Retina (tissue), 1 donor: ENCODE results near the gene ATG4A.

Source experiments
- DNase-seq: peaks from one replicate; pipeline ENCODE4 v3.0.0-alpha.2; 2016

The ATG4A gene

DNA sequence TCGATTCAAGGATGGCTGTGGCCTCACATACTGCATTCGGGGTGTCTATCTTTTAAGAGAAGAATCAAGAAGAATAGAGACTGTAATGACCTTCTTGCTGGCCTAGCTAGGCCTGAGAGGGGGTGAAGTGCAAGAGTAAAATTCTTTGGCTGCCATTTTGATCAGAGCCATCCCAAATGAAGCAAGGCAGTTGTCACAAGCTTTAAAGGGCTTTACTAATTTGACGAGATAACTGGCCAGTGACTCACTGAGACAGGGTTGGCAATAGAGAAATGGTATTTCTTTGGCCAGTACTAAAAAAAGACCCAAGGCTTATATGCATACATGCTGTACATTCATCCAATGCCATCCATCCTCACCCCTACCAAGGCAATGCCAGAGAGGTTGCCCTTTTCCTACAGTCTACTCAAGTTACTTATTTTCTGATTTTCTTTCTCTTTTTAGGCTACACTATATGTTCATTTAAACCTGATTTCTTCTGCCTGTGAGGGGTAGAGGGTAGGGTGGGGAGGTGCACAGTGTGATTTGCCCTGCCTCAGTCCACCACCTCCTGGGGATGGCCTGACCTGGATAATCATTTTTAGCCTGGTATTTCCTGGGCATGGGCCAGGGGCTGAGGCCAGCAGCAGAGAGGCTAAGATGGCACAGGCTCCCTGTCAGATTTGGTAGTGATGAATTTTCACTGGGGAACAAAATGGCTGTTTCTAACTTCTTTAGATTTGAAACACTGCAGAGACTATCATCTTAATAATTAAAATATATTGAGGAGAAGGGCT is 32.2 kb downstream of the ATG4A start:
- no peak for DNase-seq

DNA sequence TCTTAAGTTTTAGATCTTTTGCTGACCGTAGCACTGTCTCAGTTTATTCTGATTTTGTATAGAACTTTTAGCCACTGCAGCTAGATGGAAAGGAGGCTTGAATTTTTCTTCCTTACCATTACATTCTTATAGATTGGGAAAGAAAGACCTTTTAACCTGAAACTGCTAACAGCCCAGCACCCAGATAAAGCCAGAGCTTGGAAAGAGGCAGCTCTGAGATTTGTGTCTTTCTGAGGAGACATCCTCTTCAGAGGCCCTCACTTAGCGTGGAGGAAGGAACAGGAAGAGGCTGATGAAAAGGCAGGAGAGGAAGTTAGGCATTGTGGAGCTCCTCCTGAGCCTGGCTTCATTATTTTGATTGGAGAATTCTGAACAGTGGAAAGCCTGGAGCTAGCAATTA is 35.1 kb downstream of the ATG4A start:
- DNase-seq: no peak

DNA sequence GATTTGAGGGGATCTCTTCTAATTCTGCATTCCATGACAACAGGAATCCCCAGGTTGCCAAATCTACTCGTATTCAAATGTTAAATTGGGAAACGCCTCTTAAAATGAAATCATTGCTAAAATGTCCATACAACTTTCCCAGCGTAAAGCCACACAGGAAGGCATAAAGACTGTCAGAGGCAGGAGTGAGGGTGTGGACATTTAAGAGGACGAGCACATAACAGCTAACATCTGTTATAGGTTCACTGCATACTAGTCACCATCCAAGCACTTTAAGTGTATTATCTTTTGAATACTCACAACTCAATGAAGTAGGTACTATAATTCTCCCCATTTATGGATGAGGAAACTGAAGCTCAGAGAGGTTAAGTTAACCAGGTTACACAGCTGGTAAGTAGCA is 35.6 kb downstream of the ATG4A start:
- DNase-seq: no peak

DNA sequence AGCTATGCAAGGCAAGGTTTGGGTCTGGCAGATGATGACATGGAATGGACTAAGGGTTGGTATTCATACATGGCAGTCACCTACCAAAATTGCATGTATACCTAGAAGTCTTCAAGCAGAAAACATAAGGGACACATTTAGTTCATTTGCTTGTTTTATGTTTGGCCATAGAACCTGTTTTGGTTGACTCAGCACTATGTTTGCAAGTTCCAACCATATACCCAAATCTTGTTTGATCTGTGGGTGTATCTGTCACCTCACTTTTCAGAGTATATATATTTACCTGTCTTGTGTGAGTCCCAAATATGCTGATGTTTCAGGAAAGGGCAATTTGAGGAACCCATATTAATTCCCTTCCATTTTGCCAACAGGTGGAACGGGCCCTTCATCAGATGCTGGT is 39.3 kb downstream of the ATG4A start:
- DNase-seq: no peak

DNA sequence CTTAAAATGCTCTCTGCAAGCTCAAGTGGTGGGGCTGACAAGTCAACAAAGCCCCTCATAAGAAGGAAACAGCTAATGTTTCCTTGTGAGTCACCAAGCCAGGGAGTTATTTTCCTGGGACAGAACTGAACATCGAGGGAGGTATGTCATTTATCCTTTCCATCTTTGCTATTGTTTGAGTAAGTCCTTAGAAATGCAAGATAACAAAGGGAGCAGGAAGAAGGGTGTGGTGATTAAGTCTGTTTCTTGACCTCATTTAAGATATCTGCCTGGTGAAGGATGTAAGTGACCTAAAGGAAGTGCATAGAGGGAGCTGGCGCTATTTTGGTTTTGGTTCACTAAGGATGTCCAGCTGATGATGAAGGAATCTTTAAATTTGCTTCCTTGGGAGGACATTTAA is 39.9 kb downstream of the ATG4A start:
- no peak for DNase-seq

DNA sequence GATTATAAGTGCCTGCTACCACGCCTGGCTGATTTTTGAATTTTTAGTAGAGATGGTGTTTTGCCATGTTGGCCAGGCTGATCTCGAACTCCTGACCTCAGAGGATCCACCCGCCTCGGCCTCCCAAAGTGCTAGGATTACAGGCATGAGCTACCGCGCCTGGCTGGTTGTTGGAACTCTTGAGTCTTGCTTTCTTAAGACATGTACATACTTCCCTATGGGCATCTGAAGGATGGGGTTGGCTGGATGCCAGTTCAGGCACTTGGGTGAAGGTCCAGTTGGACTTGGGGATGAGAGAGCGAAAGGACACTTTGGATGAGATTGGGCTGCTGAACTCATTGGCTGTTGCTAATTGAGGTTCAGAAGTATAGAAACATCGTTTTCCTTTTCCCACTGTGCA is 40.5 kb downstream of the ATG4A start:
- DNase-seq: no peak

DNA sequence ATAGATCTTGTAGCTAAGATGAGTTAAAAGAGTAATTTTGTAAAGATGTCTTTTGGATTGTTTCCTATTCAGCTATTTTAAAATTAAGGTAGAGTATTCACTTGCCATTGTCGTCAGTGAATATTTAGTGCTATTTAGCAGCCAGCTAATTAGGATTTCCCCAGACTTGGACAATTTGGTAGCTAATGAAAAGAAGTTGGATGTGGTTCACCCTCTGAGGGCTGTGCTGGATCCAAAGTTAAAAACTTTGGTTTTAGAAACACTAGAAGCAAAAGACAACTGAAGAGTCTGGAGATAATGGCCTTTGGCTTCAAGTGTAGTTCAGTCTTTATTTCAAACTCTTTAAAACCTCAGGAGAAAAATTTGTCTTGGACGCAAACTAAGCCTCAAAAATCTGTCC is 41.3 kb downstream of the ATG4A start:
- no peak for DNase-seq

DNA sequence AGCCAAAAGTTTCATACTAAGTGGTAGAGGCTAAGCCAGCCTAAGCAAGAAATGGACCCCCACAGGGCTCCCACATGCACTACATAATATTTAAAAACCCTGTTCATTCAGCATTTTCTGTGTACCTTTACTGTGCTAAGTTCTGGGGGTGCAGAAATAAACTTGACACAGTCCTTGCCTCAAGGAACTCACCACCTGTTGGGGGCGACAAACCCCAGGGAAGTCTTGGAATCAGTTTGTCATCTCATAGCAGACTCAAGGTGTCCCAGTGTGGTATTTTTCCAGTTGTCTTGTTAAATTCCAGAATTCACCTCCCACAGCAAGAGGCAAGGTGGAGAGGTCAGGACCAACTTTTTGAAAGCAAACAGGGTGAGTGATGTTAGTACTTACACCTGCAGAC is 43.1 kb downstream of the ATG4A start:
- no peak for DNase-seq

DNA sequence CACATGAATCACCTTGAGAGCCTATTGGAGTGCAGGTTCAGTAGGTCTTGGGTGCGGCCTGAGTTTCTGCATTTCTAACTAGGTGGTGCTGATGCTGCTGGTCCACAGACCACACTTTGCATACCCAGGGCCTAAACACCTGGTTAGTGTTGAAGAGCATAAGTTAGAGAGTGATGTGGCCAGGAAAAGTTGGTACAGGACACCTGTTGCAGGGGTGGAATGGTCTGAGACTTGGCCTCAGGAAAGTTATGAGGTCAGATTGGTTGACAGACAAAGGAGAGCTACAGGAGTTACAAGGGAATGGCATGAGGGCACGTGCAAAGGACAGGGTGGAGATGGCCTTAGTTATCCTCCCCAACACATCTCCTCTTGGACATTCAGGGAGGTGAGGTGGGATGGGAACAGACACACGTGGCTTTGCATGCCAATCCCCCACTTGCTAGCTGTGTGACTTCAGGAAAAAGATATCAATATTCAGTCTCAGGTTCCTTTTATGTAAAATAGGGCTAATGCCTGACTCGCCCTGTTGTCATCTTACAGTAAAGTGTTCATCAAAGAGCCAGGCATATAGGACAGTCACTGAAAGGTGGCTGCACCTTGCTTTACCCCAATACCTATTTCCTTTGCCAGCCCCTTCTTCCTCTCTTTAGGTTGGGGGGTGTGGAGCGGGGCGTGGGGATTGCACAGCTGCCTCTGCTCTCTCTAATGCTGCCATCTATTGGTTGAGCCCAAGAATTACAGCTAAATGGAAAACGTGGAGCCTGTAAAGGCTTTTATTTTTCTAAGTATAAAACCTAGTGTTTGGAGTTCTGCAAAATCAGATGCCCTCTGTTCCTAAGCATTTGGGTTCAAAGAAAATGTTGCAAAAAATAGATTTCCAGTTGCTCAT is 47.5 kb downstream of the ATG4A start:
- DNase-seq: no peak

DNA sequence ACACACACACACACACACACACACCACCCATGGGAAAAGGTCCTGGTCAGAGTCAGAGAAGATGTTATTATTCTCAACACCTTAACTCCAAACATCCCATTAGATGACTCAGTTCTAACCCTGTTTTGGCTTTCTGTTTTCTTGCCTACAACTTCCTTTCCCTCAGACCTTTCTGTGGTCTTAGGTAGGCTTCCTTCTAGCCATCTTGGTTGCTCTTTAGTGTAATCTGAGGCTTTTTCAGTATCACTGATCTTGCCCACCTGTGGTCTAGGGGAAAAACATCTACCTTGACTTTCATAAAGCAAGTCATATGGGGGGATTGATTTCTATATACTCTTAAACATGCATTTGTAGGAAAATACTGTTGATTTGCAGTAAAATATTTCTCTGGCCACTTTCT is 56.9 kb downstream of the ATG4A start:
- DNase-seq: no peak

DNA sequence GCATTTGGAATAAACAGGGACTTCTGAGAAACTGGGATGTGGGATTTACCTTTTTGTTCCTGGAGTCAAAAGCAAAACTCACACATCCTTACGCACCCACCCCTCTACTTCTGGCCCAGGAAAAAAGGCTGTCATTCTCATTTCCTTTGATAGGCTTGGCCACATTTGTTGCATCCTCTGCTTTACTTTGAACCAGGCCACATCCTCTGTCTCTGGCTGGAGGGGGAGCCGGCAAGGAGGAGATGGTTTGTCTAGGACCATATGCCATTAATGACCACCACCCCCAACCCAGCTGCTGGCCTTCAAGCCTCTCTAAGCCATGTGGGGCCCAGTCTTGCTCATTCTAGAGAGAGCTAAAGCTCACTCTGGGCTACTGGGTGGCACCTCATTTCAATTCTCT is 64.5 kb downstream of the ATG4A start:
- no peak for DNase-seq

DNA sequence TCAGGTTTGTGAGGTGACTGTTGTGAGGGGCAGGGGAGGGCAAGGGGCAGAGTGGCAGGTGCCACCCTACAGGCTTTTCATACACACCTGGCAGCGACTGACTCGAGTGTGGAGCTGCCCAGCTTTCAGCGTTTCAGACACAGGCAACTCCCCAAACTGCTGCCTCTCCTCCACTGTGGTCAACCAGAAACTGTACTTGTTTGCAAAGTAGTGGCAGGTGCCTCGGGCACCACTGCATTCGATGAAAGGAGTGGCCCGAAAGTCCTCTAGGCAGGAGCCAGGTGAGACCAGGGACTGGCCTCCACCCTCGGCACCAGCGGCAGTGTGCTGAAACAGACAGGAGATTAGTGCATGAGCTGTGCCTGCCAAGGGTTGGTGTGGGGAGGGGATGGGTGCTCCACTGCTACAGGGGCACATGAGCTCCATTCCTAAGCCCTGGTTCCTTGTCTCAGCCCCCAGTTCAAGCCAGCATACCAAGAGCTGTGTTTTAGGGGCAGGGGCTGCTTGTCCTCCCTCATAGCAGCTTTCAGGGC is 65.4 kb downstream of the ATG4A start:
- DNase-seq: no peak

DNA sequence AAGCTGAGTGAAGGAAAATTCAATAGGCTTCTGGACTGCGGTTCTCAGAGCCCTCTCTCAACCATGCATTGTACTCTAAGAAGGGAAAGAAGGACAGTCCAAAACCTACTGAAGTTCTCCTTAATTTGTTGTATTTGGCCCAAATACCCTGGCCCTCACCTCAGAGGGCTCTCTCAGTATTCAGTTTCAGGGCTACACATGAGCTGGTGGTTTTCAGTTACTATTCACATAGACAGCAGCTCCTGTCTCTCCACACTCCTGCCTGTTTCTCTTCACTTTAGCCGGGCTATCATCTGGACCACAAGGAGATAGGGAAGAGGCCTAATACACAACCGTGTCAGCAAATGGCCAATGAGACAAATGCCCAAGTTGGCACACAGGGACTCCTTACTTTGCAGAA is 66.0 kb downstream of the ATG4A start:
- no peak for DNase-seq

DNA sequence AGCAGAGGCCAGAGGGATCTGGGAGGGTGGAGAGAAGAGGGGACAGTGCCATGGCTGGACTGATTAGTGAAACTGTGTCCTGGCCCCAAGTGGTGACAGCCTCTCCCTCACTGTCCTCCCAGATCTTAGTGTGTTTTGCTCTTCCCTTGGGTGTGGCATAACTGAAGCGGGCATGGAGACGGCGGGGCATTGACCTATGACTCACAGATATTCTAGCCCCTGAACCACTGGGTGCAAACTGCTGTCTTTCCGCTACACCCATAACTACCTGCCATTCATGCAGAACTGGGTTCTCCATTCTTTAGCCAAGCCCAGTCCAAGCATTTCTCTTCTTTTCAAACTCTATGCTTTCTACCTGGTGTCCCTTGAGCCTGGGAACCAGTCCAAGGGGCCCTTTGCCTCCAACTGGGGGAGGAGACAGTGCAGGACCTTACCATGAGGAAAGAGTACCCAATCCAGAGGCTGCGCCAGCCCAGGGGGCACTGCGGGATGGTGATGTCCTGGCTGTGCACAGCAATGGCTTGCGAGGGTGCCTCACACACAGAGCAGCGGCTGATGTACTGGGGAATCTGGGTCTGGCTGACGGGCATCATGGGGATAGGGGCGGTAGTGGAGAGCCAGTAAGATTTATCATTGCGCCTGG is 67.6 kb downstream of the ATG4A start:
- no peak for DNase-seq

DNA sequence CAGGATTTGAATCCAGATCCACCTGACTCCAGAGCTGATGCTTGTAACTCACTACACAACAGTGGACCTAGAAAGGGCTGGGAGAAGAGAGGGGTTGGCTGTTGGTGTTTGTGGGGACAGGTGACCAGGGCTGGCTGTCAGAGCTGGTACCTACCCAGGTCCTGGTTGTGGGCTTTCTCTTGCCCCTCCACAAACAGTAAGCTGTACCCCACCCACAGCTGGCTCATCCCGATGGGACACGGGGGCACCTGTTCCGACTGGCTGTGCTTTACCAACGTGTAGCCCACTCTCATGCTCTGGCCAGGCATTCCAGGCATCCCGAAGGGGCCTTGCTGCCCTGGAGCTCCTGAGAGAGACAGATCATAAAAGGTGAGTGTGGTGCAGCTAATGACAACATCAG is 68.7 kb downstream of the ATG4A start:
- DNase-seq: no peak

DNA sequence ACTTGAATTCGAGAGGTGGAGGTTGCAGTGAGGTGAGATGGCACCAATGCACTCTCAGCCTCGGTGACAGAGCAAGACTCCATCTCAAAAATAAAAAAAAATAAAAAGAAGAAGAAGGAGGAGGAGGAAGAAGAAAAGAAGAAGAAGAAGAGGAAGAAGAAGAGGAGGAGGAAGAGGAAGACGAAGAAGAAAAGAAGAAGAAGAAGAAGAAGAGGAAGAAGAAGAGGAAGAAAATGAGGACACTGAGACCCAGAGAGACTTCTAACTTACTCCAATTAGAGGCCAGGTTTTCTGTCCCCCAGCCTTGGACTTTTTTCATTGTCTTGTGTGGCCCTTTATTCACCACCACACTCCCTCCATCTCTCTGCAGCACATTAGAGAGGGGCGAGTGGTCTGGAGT is 70.7 kb downstream of the ATG4A start:
- DNase-seq: no peak

DNA sequence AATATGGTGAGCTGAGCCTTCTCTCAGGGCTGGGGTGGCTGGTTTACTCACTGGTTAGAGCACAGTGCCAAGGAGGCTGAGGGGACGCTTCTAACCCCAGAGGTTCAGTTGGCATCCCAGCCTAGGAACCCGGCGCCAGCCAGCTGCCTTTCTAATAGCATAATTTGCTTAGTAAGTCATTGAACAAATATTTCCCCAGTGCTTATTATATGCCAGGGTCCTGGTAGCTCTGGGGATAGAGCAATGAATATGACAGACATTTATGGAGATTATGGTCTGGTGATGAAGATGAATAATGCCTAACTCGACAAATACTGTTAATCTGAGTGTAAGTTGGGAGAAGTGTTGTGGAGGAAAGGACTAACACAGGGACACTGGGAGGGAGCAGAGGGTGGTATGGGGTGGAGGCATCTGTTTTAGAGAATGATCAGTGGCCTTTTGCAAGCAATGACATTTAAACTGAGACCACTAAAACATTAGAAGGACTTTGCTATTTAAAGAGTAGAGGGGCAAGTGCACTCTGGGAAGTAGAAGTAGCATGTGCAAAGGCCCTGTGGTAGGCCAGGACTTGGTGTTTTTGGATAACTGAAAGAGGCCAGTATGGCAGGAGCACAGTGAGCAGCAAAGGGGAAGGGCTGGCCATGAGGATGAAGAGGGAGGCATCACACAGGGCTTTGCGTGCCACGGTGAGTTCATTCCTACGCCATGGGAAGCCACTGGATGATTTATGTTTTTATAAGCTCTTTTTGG is 71.9 kb downstream of the ATG4A start:
- DNase-seq: no peak

DNA sequence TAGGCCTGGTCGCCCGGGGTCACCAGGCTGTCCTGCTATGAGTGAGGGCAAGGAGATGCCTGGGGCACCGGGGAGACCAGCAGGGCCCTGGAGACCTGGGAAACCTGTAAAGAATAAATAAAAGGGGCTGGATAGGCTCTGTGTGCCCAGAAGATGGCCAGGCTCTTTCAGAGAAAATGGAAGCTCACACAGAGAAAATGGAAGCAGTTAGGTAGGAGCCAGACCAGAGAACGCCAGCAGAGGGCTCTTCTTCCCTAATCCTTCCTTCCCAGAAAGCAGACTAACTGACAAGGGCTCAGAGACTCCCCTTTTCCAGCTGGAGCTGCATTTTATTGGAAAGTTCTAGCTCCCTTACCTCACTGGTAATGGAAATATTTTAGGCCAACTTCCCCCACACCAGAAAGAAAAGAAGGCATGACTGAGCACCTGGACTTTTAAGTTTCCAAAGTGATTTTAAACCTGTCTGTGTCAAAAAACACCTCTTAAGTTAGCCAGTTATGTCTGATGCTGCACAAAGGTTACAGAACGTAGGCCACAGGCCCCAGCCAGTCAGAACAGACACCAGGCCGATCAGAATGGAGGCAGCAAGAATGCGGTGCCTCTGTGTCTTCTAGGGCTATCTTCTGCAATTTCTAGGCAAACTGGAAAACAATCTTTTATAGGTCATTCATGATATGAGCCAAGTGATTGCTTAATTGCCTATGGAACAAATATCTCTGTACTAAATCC is 74.0 kb downstream of the ATG4A start:
- DNase-seq: peak; percentile 33

DNA sequence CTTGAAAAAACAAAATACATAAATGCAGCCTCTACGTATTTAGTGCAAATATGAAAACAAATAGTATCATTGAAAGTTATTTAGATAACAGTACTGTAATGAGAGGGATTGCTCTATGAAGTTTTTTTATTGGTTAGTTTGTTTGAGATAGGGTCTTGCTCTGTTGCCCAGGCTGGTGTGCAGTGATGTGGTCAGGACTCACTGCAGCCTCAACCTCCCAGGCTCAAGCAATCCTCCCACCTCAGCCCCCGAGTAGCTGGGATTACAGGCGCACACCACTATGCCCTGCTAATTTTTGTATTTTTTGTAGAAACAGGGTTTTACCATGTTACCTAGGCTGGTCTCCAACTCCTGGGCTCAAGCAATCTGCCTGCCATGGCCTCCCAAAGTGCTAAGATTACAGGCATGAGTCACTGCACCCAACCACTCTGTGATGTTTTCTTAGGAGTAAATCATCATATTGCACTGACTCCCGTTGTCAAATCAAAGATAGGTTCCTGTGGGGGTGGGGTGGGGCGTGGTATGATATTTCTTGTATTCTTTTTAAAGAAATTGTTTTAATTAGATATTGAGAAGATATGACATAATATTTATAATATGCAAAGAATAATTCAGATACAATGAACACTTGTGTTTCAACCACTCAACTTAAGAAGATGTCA is 75.8 kb downstream of the ATG4A start:
- DNase-seq: no peak

DNA sequence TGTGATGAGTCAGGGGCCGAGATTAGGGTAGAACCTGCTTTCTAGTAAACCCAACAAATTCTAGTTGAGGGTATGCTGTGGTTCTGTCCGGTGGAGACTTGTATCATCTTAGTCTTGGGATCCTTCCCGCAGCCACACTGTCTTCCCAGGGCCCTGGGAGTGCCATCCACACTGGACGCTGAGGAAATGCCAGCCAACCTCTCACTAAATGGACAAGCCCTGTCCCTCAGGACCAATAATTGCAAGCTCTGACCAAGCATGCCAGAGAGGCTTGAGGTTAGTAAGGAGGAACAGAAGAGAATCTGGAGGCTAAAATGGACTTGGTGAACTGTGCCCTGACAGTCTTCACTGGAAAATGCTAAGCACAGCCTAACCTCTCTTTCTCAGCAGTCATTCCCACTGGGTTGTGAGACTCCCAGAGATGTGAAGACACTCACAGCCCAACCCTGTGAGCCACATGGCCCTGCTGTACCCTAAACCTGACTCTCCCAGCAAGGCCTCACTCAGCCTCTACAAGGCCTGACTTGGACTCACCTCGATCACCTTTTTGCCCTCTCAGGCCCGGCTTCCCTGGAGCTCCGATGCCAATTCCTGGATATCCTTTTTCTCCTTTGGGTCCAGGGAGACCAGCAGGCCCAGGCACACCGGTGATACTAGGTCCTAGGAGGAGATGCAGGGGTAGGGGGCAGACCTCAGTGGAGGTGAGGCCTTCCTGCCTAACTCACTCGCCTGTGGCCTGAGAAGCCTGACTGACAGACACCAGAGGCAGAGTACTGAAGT is 77.6 kb downstream of the ATG4A start:
- DNase-seq: no peak

DNA sequence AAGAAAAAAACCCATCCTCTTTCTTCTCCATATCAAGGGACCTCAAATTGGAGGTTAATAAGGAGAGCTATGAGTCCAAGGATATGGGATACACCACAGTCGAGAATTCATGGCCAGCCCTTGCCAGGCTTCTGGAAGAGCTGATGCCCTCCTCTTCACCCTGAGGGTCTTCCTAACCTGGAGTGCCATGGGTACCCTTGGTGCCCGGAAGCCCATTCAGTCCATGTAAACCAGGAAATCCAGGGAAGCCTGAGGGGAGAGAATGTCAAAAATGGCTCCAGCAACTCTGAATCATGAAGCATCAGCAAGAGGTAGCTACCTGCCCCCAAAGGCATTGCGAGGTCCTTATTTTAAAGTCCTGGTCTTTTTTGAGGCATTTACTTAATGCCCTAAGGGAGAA is 78.2 kb downstream of the ATG4A start:
- no peak for DNase-seq
